ENCODE data around the gene LMCD1.

DNA sequence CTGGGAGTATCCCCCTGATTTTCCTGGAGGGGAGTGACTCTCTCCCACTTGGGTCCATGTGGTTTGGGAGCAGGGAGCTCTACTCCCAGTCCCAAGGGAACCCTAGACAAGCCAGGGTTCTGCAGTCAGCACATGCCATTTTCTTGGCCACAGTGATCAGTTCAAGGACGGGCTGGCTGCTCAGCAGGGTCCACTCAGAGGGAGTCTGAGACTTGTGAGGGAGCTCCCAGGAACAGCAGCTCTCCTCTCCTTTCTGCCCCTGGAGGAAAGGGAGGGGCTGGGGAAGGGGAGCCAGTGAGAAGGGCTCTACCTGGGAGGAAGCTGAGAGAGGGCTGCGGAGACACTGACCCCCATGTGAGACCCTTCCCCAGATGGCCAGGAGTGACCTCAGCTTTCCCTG, 29.1 kb upstream of the LMCD1 start:
- TF ChIP-seq, protein P1, sequence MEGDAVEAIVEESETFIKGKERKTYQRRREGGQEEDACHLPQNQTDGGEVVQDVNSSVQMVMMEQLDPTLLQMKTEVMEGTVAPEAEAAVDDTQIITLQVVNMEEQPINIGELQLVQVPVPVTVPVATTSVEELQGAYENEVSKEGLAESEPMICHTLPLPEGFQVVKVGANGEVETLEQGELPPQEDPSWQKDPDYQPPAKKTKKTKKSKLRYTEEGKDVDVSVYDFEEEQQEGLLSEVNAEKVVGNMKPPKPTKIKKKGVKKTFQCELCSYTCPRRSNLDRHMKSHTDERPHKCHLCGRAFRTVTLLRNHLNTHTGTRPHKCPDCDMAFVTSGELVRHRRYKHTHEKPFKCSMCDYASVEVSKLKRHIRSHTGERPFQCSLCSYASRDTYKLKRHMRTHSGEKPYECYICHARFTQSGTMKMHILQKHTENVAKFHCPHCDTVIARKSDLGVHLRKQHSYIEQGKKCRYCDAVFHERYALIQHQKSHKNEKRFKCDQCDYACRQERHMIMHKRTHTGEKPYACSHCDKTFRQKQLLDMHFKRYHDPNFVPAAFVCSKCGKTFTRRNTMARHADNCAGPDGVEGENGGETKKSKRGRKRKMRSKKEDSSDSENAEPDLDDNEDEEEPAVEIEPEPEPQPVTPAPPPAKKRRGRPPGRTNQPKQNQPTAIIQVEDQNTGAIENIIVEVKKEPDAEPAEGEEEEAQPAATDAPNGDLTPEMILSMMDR (IDR thresholded peaks at IDR 0.05) = no peak
- TF ChIP-seq POLR2A (IDR thresholded peaks at IDR 0.05) = no peak

All from body of pancreas (tissue), 4 donors.